Lung (tissue), 12 donors: ENCODE measurements around the gene LINC00305. TPM values are rescaled to one million over a fixed set of nuclear protein-coding genes. Genes with fewer than 3 reads are reported as not detected.

Experiments
- ATAC-seq: fragments of 200-7000 bp; cut with Tn5 transposase; one replicate; pipeline ENCODE4 v1.9.1; 2020; ENCODE audit warnings: moderate number of reproducible peaks; ENCODE audit not compliant: insufficient read depth, low FRiP score
- DNase-seq, 3 donors: peaks; one replicate each; pipeline ENCODE4 v3.0.0-alpha.2; 2013 to 2017
- H3K27ac ChIP-seq, 2 donors: one replicate each; pipeline ENCODE4 v1.5.1; 2013; ENCODE audit warnings: mild to moderate bottlenecking in 2 of 2, moderate library complexity in 2 of 2, control low read depth in 1 of 2, inconsistent platforms in 1 of 2, low read depth in 1 of 2, low read length in 1 of 2
- H3K27me3 ChIP-seq, 3 donors: one replicate each; pipeline ENCODE4 v1.5.1; 2013; ENCODE audit warnings: low read length in 2 of 3; ENCODE audit not compliant: control insufficient read depth in 3 of 3, insufficient read depth in 3 of 3
- H3K36me3 ChIP-seq, 4 donors: one replicate each; pipeline ENCODE4 v1.5.1; 2013; ENCODE audit warnings: low read length in 4 of 4, mild to moderate bottlenecking in 1 of 4, moderate library complexity in 1 of 4; ENCODE audit not compliant: control insufficient read depth in 4 of 4, insufficient read depth in 4 of 4
- H3K4me1 ChIP-seq, 5 donors: one replicate each; pipeline ENCODE4 v1.5.1; 2013; ENCODE audit warnings: low read length in 5 of 5, mild to moderate bottlenecking in 2 of 5, moderate library complexity in 1 of 5; ENCODE audit not compliant: control insufficient read depth in 5 of 5, insufficient read depth in 5 of 5
- H3K4me3 ChIP-seq: one replicate; pipeline ENCODE4 v1.5.1; 2013; ENCODE audit warnings: mild to moderate bottlenecking, control low read depth, moderate library complexity
- H3K9ac ChIP-seq, 2 donors: one replicate each; pipeline ENCODE4 v1.5.1; 2013; ENCODE audit warnings: low read length in 2 of 2, control low read depth in 1 of 2; ENCODE audit not compliant: insufficient read depth in 1 of 2
- H3K9me3 ChIP-seq, 4 donors: one replicate each; pipeline ENCODE4 v1.5.1; 2013; ENCODE audit warnings: low read length in 3 of 4, mild to moderate bottlenecking in 1 of 4, moderate library complexity in 1 of 4; ENCODE audit not compliant: control insufficient read depth in 4 of 4, insufficient read depth in 3 of 4
- WGBS, 2 donors: extraction: QIAGEN DNeasy Blood & Tissue Kit; methylation state at CpG; one replicate each; pipeline ENCODE4 v1.1.7; 2013; 5-methylcytosine and 5-hydroxymethylcytosine counted together
- polyA plus RNA-seq, 2 donors: library from polyadenylated mRNA; stranded (reverse); fragments of 200-250 nt; gene quantifications; one replicate each; pipeline ENCODE4 v1.2.1, GENCODE V29; 2013
- total RNA-seq, 2 donors: library from RNA; depleted of rRNA in 1 of 2; stranded (reverse); fragments of >200 nt in 1 of 2; gene quantifications; one replicate each; pipeline ENCODE4 v1.2.1, GENCODE V29; 2014 to 2021
- TF ChIP-seq, protein P1 (sequence below): IDR thresholded peaks from 2 replicates; pipeline ENCODE4 v1.5.1; 2012; ENCODE audit warnings: mild to moderate bottlenecking; ENCODE audit errors: control extremely low read depth, extremely low read depth
- donor health status: control.
- donor health status: control.
- donor health status: Bipolar disorder and iron deficiency.
- donor health status: healthy.
- donor health status: DM: yes; HTN: yes; CAD: no.

Gene LINC00305
- total and polyA plus RNA-seq, 4 donors: 0.44 TPM; not detected in 3

DNA sequence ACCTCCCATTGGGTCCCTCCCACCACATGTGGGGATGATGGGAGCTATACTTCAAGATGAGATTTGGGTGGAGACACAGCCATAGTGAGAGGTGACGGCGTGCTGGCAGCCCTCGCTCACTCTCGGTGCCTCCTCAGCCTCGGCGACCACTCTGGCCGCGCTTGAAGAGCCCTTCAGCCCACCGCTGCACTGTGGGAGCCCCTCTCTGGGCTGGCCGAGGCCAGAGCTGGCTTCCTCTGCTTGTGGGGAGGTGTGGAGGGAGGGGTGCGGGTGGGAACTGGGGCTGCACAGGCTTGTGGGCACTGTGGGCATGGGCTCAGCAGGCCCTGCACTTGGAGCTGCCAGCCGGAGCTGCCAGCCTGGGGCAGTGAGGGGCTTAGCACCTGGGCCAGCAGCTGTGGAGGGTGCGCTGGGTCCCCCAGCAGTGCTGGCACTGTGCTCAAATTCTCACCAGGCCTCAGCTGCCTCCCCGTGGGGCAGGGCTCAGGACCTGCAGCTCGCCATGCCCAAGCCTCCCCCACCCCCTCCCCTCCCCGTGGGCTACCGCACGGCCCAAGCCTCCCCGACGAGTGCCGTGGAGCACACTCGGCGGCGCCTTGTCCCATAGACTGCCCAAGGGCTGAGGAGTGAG lies 106.0 kb downstream of the LINC00305 start:
- WGBS, 2 donors: 96 to 97% methylated on average over 24 of the region's 24 CpGs
- H3K9me3 ChIP-seq: peaks cover 0 to 4% (median 0%) of the 10 kb centered on the region in 4 donors
- no peaks in the 10 kb centered on the region for H3K27me3 ChIP-seq
- H3K4me3 ChIP-seq: no peak overlapping the region
- no peak for DNase-seq
- H3K9ac ChIP-seq: no peak overlapping the region
- H3K36me3 ChIP-seq: no peaks in the 10 kb centered on the region
- no peak overlapping the region for H3K27ac ChIP-seq
- TF ChIP-seq, protein P1, sequence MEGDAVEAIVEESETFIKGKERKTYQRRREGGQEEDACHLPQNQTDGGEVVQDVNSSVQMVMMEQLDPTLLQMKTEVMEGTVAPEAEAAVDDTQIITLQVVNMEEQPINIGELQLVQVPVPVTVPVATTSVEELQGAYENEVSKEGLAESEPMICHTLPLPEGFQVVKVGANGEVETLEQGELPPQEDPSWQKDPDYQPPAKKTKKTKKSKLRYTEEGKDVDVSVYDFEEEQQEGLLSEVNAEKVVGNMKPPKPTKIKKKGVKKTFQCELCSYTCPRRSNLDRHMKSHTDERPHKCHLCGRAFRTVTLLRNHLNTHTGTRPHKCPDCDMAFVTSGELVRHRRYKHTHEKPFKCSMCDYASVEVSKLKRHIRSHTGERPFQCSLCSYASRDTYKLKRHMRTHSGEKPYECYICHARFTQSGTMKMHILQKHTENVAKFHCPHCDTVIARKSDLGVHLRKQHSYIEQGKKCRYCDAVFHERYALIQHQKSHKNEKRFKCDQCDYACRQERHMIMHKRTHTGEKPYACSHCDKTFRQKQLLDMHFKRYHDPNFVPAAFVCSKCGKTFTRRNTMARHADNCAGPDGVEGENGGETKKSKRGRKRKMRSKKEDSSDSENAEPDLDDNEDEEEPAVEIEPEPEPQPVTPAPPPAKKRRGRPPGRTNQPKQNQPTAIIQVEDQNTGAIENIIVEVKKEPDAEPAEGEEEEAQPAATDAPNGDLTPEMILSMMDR: no peak
- ATAC-seq: no peak
- no peaks in the 10 kb centered on the region for H3K4me1 ChIP-seq

DNA sequence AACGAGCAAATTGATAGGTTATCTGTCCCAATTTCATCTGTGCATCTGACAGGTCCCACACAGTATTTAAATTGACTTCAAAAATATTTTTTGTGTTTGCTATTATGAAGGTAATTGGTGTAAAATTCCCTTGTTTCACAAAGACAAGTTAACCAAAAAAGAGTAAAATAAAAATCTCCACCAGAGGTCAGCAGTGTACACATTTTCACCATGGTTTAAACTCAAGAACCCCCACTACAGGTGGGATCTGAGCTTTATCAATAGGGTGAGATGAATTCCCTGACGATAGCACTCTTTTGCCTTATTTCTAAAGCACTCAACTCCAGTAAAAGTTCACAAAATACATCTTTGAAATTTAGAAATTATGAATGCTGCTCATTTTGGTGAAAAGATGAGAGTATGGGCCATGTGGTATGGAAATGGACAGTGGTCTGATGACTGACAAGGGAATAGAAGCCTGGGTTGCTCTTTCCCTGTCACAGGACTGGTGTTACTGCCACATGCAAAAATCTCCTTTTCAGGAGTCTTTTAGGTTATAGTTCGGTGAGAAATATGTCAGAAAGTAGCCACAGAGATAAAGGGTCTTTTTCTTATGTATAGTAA lies 111.0 kb downstream of the LINC00305 start:
- DNase-seq: peak in 2 of 3 donors; percentile 39 to 43
- H3K4me3 ChIP-seq: no peak overlapping the region
- no peak for ATAC-seq
- H3K27me3 ChIP-seq: no peaks in the 10 kb centered on the region
- TF ChIP-seq, protein P1: no peak
- H3K4me1 ChIP-seq: no peaks in the 10 kb centered on the region
- no peaks in the 10 kb centered on the region for H3K36me3 ChIP-seq
- WGBS, 2 donors: 29 to 37% methylated on average over 3 of the region's 3 CpGs
- H3K9me3 ChIP-seq: peaks cover 0 to 2% (median 0%) of the 10 kb centered on the region in 4 donors
- no peak overlapping the region for H3K27ac ChIP-seq
- no peak overlapping the region for H3K9ac ChIP-seq

DNA sequence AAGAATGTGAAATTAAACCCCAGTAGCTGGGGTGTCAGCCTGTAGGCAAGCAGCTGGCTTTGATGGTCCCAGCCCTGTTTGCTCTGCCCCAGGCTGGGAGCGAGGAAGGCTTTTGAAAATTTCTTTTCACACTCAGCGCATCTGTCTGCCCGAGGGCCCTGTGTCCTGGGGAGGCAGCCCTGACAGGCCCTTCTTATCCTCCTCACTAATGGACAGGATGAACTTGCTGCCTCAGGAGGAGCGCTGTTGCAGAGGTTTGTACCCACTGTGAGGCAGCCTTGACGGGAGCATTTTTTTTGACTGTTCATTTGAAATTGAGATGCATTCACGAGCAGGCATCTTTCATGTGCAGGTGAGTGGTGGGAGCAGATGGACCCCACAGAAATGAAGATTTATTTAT lies 116.6 kb downstream of the LINC00305 start:
- Histone ChIP-seq H3K4me1 (no peaks in the 10 kb centered on the region), H3K9me3 (no peaks in the 10 kb centered on the region), H3K4me3 (no peak overlapping the region), H3K9ac (no peak overlapping the region), H3K36me3 (no peaks in the 10 kb centered on the region), H3K27me3 (no peaks in the 10 kb centered on the region), H3K27ac (no peak overlapping the region)
- no peak for DNase-seq
- ATAC-seq: no peak
- TF ChIP-seq, protein P1: no peak
- 72 to 73% methylated on average over 6 of the region's 6 CpGs for WGBS, 2 donors
